Astrocyte (in vitro differentiated cells and primary cell): ENCODE data around the gene CIB1.

Source experiments
- EZH2 ChIP-seq: IDR thresholded peaks from 2 replicates; pipeline ENCODE4 v1.6.1; 2012; ENCODE audit warnings: mild to moderate bottlenecking, low read length, inconsistent platforms; ENCODE audit not compliant: insufficient read depth
- TF ChIP-seq, protein P1 (sequence below): IDR thresholded peaks from 2 replicates; pipeline ENCODE4 v1.5.1; 2011; ENCODE audit warnings: low read depth, mild to moderate bottlenecking, inconsistent platforms, low read length, moderate library complexity; ENCODE audit not compliant: insufficient read depth

GRCh38 chr15:90184786-90185704 is 48.7 kb downstream of the CIB1 start:
- TF ChIP-seq, protein P1, sequence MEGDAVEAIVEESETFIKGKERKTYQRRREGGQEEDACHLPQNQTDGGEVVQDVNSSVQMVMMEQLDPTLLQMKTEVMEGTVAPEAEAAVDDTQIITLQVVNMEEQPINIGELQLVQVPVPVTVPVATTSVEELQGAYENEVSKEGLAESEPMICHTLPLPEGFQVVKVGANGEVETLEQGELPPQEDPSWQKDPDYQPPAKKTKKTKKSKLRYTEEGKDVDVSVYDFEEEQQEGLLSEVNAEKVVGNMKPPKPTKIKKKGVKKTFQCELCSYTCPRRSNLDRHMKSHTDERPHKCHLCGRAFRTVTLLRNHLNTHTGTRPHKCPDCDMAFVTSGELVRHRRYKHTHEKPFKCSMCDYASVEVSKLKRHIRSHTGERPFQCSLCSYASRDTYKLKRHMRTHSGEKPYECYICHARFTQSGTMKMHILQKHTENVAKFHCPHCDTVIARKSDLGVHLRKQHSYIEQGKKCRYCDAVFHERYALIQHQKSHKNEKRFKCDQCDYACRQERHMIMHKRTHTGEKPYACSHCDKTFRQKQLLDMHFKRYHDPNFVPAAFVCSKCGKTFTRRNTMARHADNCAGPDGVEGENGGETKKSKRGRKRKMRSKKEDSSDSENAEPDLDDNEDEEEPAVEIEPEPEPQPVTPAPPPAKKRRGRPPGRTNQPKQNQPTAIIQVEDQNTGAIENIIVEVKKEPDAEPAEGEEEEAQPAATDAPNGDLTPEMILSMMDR, result no peak
- no peak for TF ChIP-seq EZH2
